ENCODE results near the gene MCM9. TPM values are rescaled to one million over a fixed set of nuclear protein-coding genes. Genes with fewer than 3 reads are reported as not detected.

The MCM9 gene
- total RNA-seq, 1 experiment from 2014 or later: 18.6 TPM

DNA sequence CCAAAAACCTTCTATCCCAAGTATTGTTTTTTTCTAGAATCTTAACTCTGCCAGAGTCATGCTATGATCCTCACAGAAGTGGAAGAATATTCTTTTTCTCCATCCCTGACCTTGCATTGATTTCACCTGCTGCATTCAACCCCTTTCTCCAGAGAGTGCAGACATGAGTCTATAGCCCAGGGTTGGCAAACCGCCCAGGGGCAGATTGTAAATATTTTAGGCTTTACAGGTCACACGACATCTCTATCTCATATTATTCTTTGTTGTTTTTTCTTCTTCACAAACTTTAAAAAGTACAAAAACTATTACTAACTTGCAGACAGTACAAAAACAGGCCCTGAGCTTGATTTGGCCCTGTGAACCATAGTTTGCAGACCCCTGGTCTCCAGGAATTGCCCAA, 153.1 kb downstream of the MCM9 start:
- Mint-ChIP-seq H3K4me3 (no peak overlapping the region), H3K36me3 (ENCODE audit: insufficient read depth in 1 of 3, low read depth in 3 of 3) (no peaks in the 10 kb centered on the region), H3K27me3 (ENCODE audit: low read depth) (no peaks in the 10 kb centered on the region), H3K27ac (peak overlapping the region in 1 of 3 experiments; percentile 44; a peak in 2 of 7 replicates), H3K9me3 (no peaks in the 10 kb centered on the region), H3K4me1 (peaks cover 7 to 10% of the 10 kb centered on the region in 2 experiments; a peak in 3 of 4 replicates)
- WGBS (ENCODE audit: extremely low coverage, insufficient read length, low lambda C conversion rate): no CpG with 5 or more reads among the region's 2 CpGs
- Histone ChIP-seq H2AFZ (ENCODE audit: low read length) (no peak overlapping the region), H3K27ac (ENCODE audit: insufficient read length, low read depth, low read length) (no peak overlapping the region), H3K23me2 (ENCODE audit: insufficient read length, low read depth, low read length, poor library complexity, severe bottlenecking) (no peaks in the 10 kb centered on the region), H3K18ac (ENCODE audit: insufficient read length, low read depth, low read length) (no peak overlapping the region), H3K56ac (ENCODE audit: insufficient read length, low read depth, low read length) (no peak overlapping the region), H3K27me3 (ENCODE audit: insufficient read depth, low read length) (no peaks in the 10 kb centered on the region), H3K9ac (ENCODE audit: extremely low read depth, insufficient read length, low read length) (no peak overlapping the region), H3T11ph (ENCODE audit: low read length) (no peak overlapping the region), H3K14ac (ENCODE audit: insufficient read depth, low read length) (no peak overlapping the region), H3K4me2 (ENCODE audit: insufficient read depth, insufficient read length, low read length) (no peak overlapping the region), H3K4me1 (ENCODE audit: insufficient read depth, low read length) (no peaks in the 10 kb centered on the region), H2BK120ac (ENCODE audit: low read depth, low read length, poor library complexity, severe bottlenecking) (no peak overlapping the region), H4K20me1 (ENCODE audit: control insufficient read depth, insufficient read depth, insufficient read length) (no peaks in the 10 kb centered on the region), H3K79me1 (ENCODE audit: insufficient read depth, low read depth, low read length, poor library complexity, severe bottlenecking) (no peaks in the 10 kb centered on the region), H3K4ac (ENCODE audit: low read depth, low read length) (no peak overlapping the region), H2AK5ac (ENCODE audit: insufficient read length, low read length) (no peak overlapping the region), H3K23ac (ENCODE audit: insufficient read length, low read depth, low read length) (no peak overlapping the region), H2BK12ac (ENCODE audit: insufficient read length, low read depth, low read length) (no peak overlapping the region), H2BK5ac (ENCODE audit: insufficient read length, low read length) (no peak overlapping the region), H4K5ac (ENCODE audit: insufficient read length, low read depth, low read length) (no peak overlapping the region), H4K8ac (replicated peaks; ENCODE audit: insufficient read length, low read depth, low read length) (no peak overlapping the region), H4K91ac (ENCODE audit: insufficient read length, low read depth, low read length) (no peak overlapping the region), H3K9me3 (ENCODE audit: control insufficient read depth, low read depth, low read length) (no peaks in the 10 kb centered on the region), H2BK15ac (ENCODE audit: low read depth, low read length) (no peak overlapping the region), H2BK20ac (ENCODE audit: low read depth, low read length, poor library complexity, severe bottlenecking) (no peak overlapping the region), H3K79me2 (ENCODE audit: insufficient read depth, low read length) (peaks cover 2% of the 10 kb centered on the region; the same call in 1 of the 2 replicates)
- DNase-seq: no peak
- TF ChIP-seq, protein P1, sequence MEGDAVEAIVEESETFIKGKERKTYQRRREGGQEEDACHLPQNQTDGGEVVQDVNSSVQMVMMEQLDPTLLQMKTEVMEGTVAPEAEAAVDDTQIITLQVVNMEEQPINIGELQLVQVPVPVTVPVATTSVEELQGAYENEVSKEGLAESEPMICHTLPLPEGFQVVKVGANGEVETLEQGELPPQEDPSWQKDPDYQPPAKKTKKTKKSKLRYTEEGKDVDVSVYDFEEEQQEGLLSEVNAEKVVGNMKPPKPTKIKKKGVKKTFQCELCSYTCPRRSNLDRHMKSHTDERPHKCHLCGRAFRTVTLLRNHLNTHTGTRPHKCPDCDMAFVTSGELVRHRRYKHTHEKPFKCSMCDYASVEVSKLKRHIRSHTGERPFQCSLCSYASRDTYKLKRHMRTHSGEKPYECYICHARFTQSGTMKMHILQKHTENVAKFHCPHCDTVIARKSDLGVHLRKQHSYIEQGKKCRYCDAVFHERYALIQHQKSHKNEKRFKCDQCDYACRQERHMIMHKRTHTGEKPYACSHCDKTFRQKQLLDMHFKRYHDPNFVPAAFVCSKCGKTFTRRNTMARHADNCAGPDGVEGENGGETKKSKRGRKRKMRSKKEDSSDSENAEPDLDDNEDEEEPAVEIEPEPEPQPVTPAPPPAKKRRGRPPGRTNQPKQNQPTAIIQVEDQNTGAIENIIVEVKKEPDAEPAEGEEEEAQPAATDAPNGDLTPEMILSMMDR (conservative IDR thresholded peaks at IDR 0.05): no peak

Data from H9 (cell line).